ENCODE measurements around the gene RABGGTA. TPM values are rescaled to one million over a fixed set of nuclear protein-coding genes. Genes with fewer than 3 reads are reported as not detected.

The RABGGTA gene, protein sequence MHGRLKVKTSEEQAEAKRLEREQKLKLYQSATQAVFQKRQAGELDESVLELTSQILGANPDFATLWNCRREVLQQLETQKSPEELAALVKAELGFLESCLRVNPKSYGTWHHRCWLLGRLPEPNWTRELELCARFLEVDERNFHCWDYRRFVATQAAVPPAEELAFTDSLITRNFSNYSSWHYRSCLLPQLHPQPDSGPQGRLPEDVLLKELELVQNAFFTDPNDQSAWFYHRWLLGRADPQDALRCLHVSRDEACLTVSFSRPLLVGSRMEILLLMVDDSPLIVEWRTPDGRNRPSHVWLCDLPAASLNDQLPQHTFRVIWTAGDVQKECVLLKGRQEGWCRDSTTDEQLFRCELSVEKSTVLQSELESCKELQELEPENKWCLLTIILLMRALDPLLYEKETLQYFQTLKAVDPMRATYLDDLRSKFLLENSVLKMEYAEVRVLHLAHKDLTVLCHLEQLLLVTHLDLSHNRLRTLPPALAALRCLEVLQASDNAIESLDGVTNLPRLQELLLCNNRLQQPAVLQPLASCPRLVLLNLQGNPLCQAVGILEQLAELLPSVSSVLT
- 10 to 100 TPM; 49.3 to 66.5 (median 62.4) TPM for total RNA-seq
- total RNA-seq (2013), result 30.0 TPM
- total RNA-seq, result 18.9 to 48.1 (median 35.2) reads per million in 29 experiments

DNA sequence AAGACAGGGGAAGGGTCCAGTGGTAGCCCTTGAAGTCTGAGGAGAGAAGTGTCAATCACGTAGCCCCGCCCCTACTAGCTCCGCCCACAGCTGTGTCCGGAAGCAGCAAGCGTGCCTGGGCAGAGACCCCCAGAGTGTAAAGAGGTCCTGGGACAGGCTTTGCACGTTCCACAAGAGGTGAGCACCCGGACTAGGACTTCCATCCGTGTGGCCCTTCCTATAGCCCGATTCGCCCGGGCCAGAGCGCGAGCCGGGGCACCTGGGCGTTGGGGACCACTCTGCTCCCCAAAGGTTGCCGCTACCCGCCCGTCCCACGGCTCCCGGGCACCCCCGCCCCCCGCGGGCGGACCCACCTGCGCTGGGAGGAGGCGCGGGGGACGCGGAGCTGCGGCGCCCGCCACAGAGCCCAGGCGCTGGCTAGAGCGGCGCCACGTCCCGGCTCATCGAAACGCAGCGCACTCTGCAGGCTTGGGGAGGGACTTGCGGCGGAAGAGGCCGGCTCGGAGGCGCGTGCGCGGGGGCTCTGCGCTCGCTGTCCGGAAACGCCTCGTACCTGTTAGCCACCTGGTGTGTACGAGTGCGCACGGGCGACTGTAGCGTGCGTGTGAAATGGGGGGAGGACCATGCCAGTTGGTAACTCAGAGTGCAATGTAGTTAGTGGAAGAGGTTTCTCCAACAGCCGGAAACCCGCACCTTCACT lies at the start of gene RABGGTA:
Gene RABGGTA (minus strand): TSS at position 464 of the 700 bp plus-strand sequence. CDS start 482 bp downstream, outside the sequence.
- Mint-ChIP-seq H3K4me3 (peak within 1 kb of the TSS; percentile 84 to 90 (median 90)), H3K27me3 (no peaks in the 10 kb centered on the region), H3K4me1 (peaks cover 34 to 51% (median 37%) of the 10 kb centered on the region in 3 donors), H3K9me3 (no peaks in the 10 kb centered on the region), H3K36me3 (peaks cover 23% of the 10 kb centered on the region), H3K27ac (peak within 1 kb of the TSS; percentile 95 to 97)
- peaks cover 15 to 29% of the 10 kb centered on the region in 2 experiments for H3K4me1 ChIP-seq (ENCODE audit: control insufficient read depth in 1 of 2, extremely low read depth in 1 of 2, insufficient read depth in 2 of 2, low read length in 2 of 2)
- peak within 1 kb of the TSS; percentile 96 for H3K27ac ChIP-seq (ENCODE audit: low read length)
- ATAC-seq (replicated peaks in 1 of 4) (peak; percentile 87 to 97 (median 95)), DNase-seq (peak; percentile 85 to 98 (median 96))
- H3K36me3 ChIP-seq (ENCODE audit: control insufficient read depth in 2 of 2, extremely low read depth in 1 of 2, insufficient read depth in 1 of 2, low read length in 1 of 2), result peaks cover 14 to 27% of the 10 kb centered on the region in 2 donors
- H3K27me3 ChIP-seq (replicated peaks in 1 of 2; ENCODE audit: control insufficient read depth in 2 of 2, extremely low read depth in 1 of 2, insufficient read depth in 2 of 2, low read length in 1 of 2), result no peaks in the 10 kb centered on the region
- under 1% methylated on average over 53 of the region's 61 CpGs for WGBS (ENCODE audit: insufficient coverage)
- ChIA-PET POLR2A (interaction anchor here (0.5 to 2.3 kb wide), 6 partner anchors 26 to 158 kb away, joined by 3 to 19 read pairs (median 4); partner anchors contain the start of genes CBLN3 (in 1 of the 2), KHNYN (in 1 of the 2) and TINF2 (in 1 of the 2)), CTCF (interaction anchor here (1.0 to 2.6 kb wide), 9 partner anchors 8 to 160 kb away, joined by 3 to 30 read pairs (median 5); partner anchors contain the start of genes TINF2 (in 2 of the 2) and CIDEB (in 1 of the 2))
- H3K4me3 ChIP-seq (ENCODE audit: control insufficient read depth in 1 of 2, extremely low read depth in 1 of 2, low read length in 1 of 2), result peak within 1 kb of the TSS; percentile 82 to 94
- no peaks in the 10 kb centered on the region for H3K9me3 ChIP-seq

DNA sequence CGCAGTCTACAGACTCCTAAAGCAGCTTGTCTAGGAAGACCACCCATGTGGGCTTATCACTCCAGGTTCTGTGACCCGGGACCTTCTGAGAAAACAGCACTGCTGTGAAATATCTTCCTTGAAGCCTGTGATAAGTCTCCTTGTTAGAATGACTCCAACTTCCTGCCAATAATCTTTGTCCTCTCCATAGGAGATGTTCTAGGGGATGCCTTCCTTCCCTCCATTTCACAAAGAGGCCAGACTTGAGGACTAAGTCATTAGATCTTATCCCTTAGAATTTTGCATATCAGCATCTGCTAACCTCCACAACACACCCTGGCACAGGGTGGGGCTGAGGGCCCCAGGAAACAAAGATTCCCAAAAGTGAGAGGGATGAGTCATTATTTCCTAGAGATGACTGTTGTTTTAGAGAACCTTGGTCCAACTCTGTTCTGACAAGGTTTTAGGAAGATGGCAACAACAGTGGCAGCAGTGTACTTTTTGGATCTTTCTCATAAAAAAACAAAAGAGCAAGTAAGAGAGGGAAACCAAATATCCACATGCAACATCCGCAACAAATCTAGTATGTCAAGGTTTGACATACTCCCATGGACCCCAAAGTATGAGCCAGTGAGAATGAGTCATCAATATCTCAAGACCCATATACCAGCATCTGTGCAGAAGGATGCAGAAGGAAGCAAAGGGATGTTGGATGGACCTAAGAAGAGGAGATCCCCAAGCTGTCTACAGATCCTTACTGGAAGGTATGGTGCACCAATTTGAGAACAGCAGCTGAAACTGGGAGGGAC lies 45.9 kb upstream of the RABGGTA start:
- Histone ChIP-seq H3K27me3 (replicated peaks in 1 of 2; ENCODE audit: control insufficient read depth in 2 of 2, extremely low read depth in 1 of 2, insufficient read depth in 2 of 2, low read length in 1 of 2) (peaks cover 0 to 6% of the 10 kb centered on the region in 2 experiments), H3K27ac (ENCODE audit: low read length) (no peak overlapping the region), H3K4me1 (ENCODE audit: control insufficient read depth in 1 of 2, extremely low read depth in 1 of 2, insufficient read depth in 2 of 2, low read length in 2 of 2) (peaks cover 23 to 37% of the 10 kb centered on the region in 2 experiments), H3K9me3 (no peaks in the 10 kb centered on the region), H3K4me3 (ENCODE audit: control insufficient read depth in 1 of 2, extremely low read depth in 1 of 2, low read length in 1 of 2) (no peak overlapping the region), H3K36me3 (ENCODE audit: control insufficient read depth in 2 of 2, extremely low read depth in 1 of 2, insufficient read depth in 1 of 2, low read length in 1 of 2) (no peaks in the 10 kb centered on the region)
- no peak for DNase-seq
- WGBS (ENCODE audit: insufficient coverage), result 100% methylated on average over 2 of the region's 3 CpGs
- ChIA-PET CTCF (no interaction called here), POLR2A (no interaction called here)
- Mint-ChIP-seq H3K9me3 (no peaks in the 10 kb centered on the region), H3K4me1 (peaks cover 39 to 43% (median 40%) of the 10 kb centered on the region in 3 donors), H3K36me3 (peaks cover 4% of the 10 kb centered on the region), H3K27me3 (peaks cover 2 to 3% of the 10 kb centered on the region in 2 donors), H3K4me3 (no peak overlapping the region), H3K27ac (peak overlapping the region in 1 of 2 donors; percentile 28)
- ATAC-seq (replicated peaks in 1 of 4), result no peak

DNA sequence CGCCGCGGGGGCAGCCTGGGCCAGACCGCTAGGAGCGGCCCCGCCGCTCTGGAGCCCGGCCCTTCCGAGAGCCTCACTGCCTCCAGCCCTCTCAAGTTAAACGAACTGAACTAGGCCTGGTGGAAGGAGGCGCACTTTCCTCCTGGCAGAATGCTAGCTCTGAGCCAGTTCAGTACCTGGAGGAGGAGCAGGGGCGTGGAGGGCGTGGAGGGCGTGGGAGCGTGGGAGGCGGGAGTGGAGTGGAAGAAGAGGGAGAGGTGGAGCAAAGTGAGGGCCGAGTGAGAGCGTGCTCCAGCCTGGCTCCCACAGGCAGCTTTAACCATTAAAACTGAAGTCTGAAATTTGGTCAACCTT lies 45.2 kb upstream of the RABGGTA start:
- peaks cover 2 to 3% of the 10 kb centered on the region in 2 donors for H3K27me3 Mint-ChIP-seq
- no peak overlapping the region for H3K27ac ChIP-seq (ENCODE audit: low read length)
- ChIA-PET POLR2A (no interaction called here), CTCF (interaction anchor here in 1 of 2 donors (0.6 kb wide), 1 partner anchor 18 kb away, joined by 3 read pairs; no protein-coding TSS in a partner anchor)
- ATAC-seq (replicated peaks in 1 of 4), result no peak
- peaks cover 4% of the 10 kb centered on the region for H3K36me3 Mint-ChIP-seq
- peaks cover 29 to 45% of the 10 kb centered on the region in 2 experiments for H3K4me1 ChIP-seq (ENCODE audit: control insufficient read depth in 1 of 2, extremely low read depth in 1 of 2, insufficient read depth in 2 of 2, low read length in 2 of 2)
- 97% methylated on average over 11 of the region's 18 CpGs for WGBS (ENCODE audit: insufficient coverage)
- H3K27me3 ChIP-seq (replicated peaks in 1 of 2; ENCODE audit: control insufficient read depth in 2 of 2, extremely low read depth in 1 of 2, insufficient read depth in 2 of 2, low read length in 1 of 2), result no peaks in the 10 kb centered on the region
- DNase-seq, result no peak
- no peak overlapping the region for H3K4me3 ChIP-seq (ENCODE audit: control insufficient read depth in 1 of 2, extremely low read depth in 1 of 2, low read length in 1 of 2)
- H3K36me3 ChIP-seq (ENCODE audit: control insufficient read depth in 2 of 2, extremely low read depth in 1 of 2, insufficient read depth in 1 of 2, low read length in 1 of 2), result no peaks in the 10 kb centered on the region
- peaks cover 47 to 51% (median 48%) of the 10 kb centered on the region in 3 donors for H3K4me1 Mint-ChIP-seq
- no peaks in the 10 kb centered on the region for H3K9me3 ChIP-seq
- no peak overlapping the region for H3K27ac Mint-ChIP-seq
- H3K4me3 Mint-ChIP-seq, result no peak overlapping the region
- H3K9me3 Mint-ChIP-seq, result no peaks in the 10 kb centered on the region

DNA sequence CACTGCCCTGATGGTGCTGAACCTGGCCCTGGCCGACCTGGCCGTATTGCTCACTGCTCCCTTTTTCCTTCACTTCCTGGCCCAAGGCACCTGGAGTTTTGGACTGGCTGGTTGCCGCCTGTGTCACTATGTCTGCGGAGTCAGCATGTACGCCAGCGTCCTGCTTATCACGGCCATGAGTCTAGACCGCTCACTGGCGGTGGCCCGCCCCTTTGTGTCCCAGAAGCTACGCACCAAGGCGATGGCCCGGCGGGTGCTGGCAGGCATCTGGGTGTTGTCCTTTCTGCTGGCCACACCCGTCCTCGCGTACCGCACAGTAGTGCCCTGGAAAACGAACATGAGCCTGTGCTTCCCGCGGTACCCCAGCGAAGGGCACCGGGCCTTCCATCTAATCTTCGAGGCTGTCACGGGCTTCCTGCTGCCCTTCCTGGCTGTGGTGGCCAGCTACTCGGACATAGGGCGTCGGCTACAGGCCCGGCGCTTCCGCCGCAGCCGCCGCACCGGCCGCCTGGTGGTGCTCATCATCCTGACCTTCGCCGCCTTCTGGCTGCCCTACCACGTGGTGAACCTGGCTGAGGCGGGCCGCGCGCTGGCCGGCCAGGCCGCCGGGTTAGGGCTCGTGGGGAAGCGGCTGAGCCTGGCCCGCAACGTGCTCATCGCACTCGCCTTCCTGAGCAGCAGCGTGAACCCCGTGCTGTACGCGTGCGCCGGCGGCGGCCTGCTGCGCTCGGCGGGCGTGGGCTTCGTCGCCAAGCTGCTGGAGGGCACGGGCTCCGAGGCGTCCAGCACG lies 44.6 kb upstream of the RABGGTA start:
- Mint-ChIP-seq H3K4me1 (peaks cover 50 to 51% (median 50%) of the 10 kb centered on the region in 3 donors), H3K9me3 (no peaks in the 10 kb centered on the region), H3K27ac (no peak overlapping the region), H3K27me3 (peaks cover 2 to 3% of the 10 kb centered on the region in 2 donors), H3K36me3 (peaks cover 4% of the 10 kb centered on the region), H3K4me3 (peak overlapping the region in 1 of 3 donors; percentile 74)
- ATAC-seq (replicated peaks in 1 of 4) (no peak), DNase-seq (no peak)
- CTCF ChIA-PET, result interaction anchor here (0.6 kb wide), 2 partner anchors 17 to 18 kb away, joined by 3 to 4 read pairs; no protein-coding TSS in a partner anchor
- Histone ChIP-seq H3K4me3 (ENCODE audit: control insufficient read depth in 1 of 2, extremely low read depth in 1 of 2, low read length in 1 of 2) (no peak overlapping the region), H3K36me3 (ENCODE audit: control insufficient read depth in 2 of 2, extremely low read depth in 1 of 2, insufficient read depth in 1 of 2, low read length in 1 of 2) (no peaks in the 10 kb centered on the region), H3K27me3 (replicated peaks in 1 of 2; ENCODE audit: control insufficient read depth in 2 of 2, extremely low read depth in 1 of 2, insufficient read depth in 2 of 2, low read length in 1 of 2) (no peaks in the 10 kb centered on the region), H3K27ac (ENCODE audit: low read length) (no peak overlapping the region), H3K4me1 (ENCODE audit: control insufficient read depth in 1 of 2, extremely low read depth in 1 of 2, insufficient read depth in 2 of 2, low read length in 2 of 2) (peaks cover 30 to 49% of the 10 kb centered on the region in 2 experiments), H3K9me3 (no peaks in the 10 kb centered on the region)
- POLR2A ChIA-PET, result interaction anchor here in 1 of 2 donors (0.6 kb wide), 1 partner anchor 106 kb away, joined by 4 read pairs; no protein-coding TSS in a partner anchor
- 96% methylated on average over 66 of the region's 70 CpGs for WGBS (ENCODE audit: insufficient coverage)

DNA sequence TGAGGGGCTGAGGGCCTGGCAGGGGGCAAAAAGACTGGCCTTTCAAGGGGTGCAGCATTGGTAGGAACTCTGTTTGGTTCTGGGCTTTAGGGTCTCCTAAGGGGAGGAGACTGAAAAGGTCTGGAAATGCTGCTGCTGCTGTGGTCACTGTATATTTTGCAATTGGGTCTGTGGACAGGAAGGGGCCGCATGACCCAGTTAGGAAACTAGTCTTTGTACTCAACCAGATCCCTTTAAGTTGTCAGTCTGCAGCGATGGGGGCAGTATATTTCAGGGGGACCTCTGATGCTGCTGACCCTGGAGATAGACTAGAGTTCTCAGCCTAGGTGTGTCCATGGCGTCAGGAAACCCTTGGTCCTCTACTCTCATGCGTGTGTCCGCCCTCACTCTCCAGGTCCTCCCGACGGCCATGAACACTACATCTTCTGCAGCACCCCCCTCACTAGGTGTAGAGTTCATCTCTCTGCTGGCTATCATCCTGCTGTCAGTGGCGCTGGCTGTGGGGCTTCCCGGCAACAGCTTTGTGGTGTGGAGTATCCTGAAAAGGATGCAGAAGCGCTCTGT lies 43.9 kb upstream of the RABGGTA start:
- Mint-ChIP-seq H3K36me3 (peaks cover 4% of the 10 kb centered on the region), H3K27ac (peak overlapping the region; percentile 72 to 94), H3K4me3 (peak overlapping the region in 2 of 3 donors; percentile 3 to 74), H3K27me3 (peaks cover 1 to 3% of the 10 kb centered on the region in 2 donors), H3K4me1 (peaks cover 51 to 53% (median 53%) of the 10 kb centered on the region in 3 donors), H3K9me3 (no peaks in the 10 kb centered on the region)
- Histone ChIP-seq H3K4me3 (ENCODE audit: control insufficient read depth in 1 of 2, extremely low read depth in 1 of 2, low read length in 1 of 2) (no peak overlapping the region), H3K4me1 (ENCODE audit: control insufficient read depth in 1 of 2, extremely low read depth in 1 of 2, insufficient read depth in 2 of 2, low read length in 2 of 2) (peaks cover 32 to 52% of the 10 kb centered on the region in 2 experiments), H3K27ac (ENCODE audit: low read length) (no peak overlapping the region), H3K36me3 (ENCODE audit: control insufficient read depth in 2 of 2, extremely low read depth in 1 of 2, insufficient read depth in 1 of 2, low read length in 1 of 2) (no peaks in the 10 kb centered on the region), H3K9me3 (no peaks in the 10 kb centered on the region), H3K27me3 (replicated peaks in 1 of 2; ENCODE audit: control insufficient read depth in 2 of 2, extremely low read depth in 1 of 2, insufficient read depth in 2 of 2, low read length in 1 of 2) (no peaks in the 10 kb centered on the region)
- ChIA-PET POLR2A (interaction anchor here in 1 of 2 donors (0.6 kb wide), 1 partner anchor 107 kb away, joined by 4 read pairs; no protein-coding TSS in a partner anchor), CTCF (interaction anchor here in 1 of 2 donors (0.6 kb wide), 1 partner anchor 18 kb away, joined by 4 read pairs; no protein-coding TSS in a partner anchor)
- no peak for ATAC-seq (replicated peaks in 1 of 4)
- WGBS (ENCODE audit: insufficient coverage), result 88% methylated on average over 4 of the region's 10 CpGs
- no peak for DNase-seq

Data from T-cell (primary cell).